ENCODE results near the gene SH3GL1. TPM values are rescaled to one million over a fixed set of nuclear protein-coding genes. Genes with fewer than 3 reads are reported as not detected.

The SH3GL1 gene
- total and polyA plus RNA-seq, 2 experiments from 2014 or later, result 73.1 to 89.5 TPM

DNA sequence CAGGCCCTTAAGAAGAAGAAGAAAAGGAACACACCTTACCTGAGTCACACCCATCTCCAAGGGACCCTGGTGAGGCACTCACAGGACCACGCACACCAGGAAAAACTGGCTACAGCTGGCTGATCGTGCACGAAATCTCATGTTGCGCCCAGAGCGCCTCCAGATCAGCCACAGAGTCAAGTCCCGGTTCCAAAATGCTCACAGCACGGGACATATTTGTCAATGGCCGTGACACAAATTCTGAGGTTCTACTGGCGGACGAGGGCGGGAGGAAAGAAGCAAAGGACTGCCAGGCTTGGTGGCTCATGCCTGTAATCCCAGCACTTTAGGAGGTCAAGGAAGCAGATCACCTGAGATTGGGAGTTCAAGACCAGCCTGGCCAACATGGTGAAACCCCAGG is 21.5 kb downstream of the SH3GL1 start:
- H3K27ac Mint-ChIP-seq, result 0 out of 2 replicates have a peak overlapping the region, but pooled peaks have one; percentile 40

More for the DNA sequence above, 21.5 kb downstream of the SH3GL1 start:
- Histone ChIP-seq H3K27me3 (ENCODE audit: insufficient read depth) (no peaks in the 10 kb centered on the region), H3F3A (replicated peaks; ENCODE audit: low read depth) (0 out of 2 replicates have a peak, but pooled peaks cover 12% of the 10 kb centered on the region), H3K36me3 (ENCODE audit: insufficient read depth) (no peaks in the 10 kb centered on the region), H4K20me1 (replicated peaks; ENCODE audit: insufficient read depth) (peaks cover 34% of the 10 kb centered on the region), H3K9me2 (ENCODE audit: insufficient read depth) (no peaks in the 10 kb centered on the region), H3K4me2 (no peak overlapping the region), H2AFZ (no peak overlapping the region), H3K4me3 (no peak overlapping the region), H3K4me1 (ENCODE audit: insufficient read depth) (peaks cover 29% of the 10 kb centered on the region), H3K27ac (ENCODE audit: low read depth) (no peak overlapping the region; the same call in 1 of the 2 replicates), H3K79me2 (replicated peaks; ENCODE audit: insufficient read depth) (peaks cover 84% of the 10 kb centered on the region)
- Mint-ChIP-seq H3K27me3 (ENCODE audit: insufficient read depth, low read depth, poor library complexity) (peaks cover 25% of the 10 kb centered on the region), H3K9me3 (no peaks in the 10 kb centered on the region), H3K4me3 (no peak overlapping the region), H3K36me3 (ENCODE audit: low read depth) (0 out of 3 replicates have a peak, but pooled peaks cover 5% of the 10 kb centered on the region), H3K4me1 (peaks cover 48% of the 10 kb centered on the region)
- ATAC-seq, result no peak
- TF ChIP-seq ZNF331 (CRISPR knock-in tag; IDR thresholded peaks at IDR 0.05; ENCODE audit: low read depth), result no peak
- TF ChIP-seq CREB1 (CRISPR knock-in tag; IDR thresholded peaks at IDR 0.05; ENCODE audit: low read depth), result no peak
- no peak for TF ChIP-seq EZH2 (IDR thresholded peaks at IDR 0.05; ENCODE audit: low read depth, unreplicated experiment)
- TF ChIP-seq ZNF114 (CRISPR knock-in tag; IDR thresholded peaks at IDR 0.05), result no peak
- TF ChIP-seq POLR2AphosphoS5 (IDR thresholded peaks at IDR 0.05; ENCODE audit: low read depth), result no peak
- TF ChIP-seq, protein P1, sequence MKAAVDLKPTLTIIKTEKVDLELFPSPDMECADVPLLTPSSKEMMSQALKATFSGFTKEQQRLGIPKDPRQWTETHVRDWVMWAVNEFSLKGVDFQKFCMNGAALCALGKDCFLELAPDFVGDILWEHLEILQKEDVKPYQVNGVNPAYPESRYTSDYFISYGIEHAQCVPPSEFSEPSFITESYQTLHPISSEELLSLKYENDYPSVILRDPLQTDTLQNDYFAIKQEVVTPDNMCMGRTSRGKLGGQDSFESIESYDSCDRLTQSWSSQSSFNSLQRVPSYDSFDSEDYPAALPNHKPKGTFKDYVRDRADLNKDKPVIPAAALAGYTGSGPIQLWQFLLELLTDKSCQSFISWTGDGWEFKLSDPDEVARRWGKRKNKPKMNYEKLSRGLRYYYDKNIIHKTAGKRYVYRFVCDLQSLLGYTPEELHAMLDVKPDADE (IDR thresholded peaks at IDR 0.05), result no peak
- TF ChIP-seq, protein P2, sequence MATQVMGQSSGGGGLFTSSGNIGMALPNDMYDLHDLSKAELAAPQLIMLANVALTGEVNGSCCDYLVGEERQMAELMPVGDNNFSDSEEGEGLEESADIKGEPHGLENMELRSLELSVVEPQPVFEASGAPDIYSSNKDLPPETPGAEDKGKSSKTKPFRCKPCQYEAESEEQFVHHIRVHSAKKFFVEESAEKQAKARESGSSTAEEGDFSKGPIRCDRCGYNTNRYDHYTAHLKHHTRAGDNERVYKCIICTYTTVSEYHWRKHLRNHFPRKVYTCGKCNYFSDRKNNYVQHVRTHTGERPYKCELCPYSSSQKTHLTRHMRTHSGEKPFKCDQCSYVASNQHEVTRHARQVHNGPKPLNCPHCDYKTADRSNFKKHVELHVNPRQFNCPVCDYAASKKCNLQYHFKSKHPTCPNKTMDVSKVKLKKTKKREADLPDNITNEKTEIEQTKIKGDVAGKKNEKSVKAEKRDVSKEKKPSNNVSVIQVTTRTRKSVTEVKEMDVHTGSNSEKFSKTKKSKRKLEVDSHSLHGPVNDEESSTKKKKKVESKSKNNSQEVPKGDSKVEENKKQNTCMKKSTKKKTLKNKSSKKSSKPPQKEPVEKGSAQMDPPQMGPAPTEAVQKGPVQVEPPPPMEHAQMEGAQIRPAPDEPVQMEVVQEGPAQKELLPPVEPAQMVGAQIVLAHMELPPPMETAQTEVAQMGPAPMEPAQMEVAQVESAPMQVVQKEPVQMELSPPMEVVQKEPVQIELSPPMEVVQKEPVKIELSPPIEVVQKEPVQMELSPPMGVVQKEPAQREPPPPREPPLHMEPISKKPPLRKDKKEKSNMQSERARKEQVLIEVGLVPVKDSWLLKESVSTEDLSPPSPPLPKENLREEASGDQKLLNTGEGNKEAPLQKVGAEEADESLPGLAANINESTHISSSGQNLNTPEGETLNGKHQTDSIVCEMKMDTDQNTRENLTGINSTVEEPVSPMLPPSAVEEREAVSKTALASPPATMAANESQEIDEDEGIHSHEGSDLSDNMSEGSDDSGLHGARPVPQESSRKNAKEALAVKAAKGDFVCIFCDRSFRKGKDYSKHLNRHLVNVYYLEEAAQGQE (IDR thresholded peaks at IDR 0.05; ENCODE audit: unreplicated experiment), result no peak
- TF ChIP-seq, protein P3, sequence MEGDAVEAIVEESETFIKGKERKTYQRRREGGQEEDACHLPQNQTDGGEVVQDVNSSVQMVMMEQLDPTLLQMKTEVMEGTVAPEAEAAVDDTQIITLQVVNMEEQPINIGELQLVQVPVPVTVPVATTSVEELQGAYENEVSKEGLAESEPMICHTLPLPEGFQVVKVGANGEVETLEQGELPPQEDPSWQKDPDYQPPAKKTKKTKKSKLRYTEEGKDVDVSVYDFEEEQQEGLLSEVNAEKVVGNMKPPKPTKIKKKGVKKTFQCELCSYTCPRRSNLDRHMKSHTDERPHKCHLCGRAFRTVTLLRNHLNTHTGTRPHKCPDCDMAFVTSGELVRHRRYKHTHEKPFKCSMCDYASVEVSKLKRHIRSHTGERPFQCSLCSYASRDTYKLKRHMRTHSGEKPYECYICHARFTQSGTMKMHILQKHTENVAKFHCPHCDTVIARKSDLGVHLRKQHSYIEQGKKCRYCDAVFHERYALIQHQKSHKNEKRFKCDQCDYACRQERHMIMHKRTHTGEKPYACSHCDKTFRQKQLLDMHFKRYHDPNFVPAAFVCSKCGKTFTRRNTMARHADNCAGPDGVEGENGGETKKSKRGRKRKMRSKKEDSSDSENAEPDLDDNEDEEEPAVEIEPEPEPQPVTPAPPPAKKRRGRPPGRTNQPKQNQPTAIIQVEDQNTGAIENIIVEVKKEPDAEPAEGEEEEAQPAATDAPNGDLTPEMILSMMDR (conservative IDR thresholded peaks at IDR 0.05; ENCODE audit: low read depth in 2 of 2), result no peak
- TF ChIP-seq EZH2phosphoT487 (IDR thresholded peaks at IDR 0.05; ENCODE audit: unreplicated experiment), result no peak
- no peak for TF ChIP-seq STAT1 (IDR thresholded peaks at IDR 0.05; ENCODE audit: unreplicated experiment)
- TF ChIP-seq, protein P4, sequence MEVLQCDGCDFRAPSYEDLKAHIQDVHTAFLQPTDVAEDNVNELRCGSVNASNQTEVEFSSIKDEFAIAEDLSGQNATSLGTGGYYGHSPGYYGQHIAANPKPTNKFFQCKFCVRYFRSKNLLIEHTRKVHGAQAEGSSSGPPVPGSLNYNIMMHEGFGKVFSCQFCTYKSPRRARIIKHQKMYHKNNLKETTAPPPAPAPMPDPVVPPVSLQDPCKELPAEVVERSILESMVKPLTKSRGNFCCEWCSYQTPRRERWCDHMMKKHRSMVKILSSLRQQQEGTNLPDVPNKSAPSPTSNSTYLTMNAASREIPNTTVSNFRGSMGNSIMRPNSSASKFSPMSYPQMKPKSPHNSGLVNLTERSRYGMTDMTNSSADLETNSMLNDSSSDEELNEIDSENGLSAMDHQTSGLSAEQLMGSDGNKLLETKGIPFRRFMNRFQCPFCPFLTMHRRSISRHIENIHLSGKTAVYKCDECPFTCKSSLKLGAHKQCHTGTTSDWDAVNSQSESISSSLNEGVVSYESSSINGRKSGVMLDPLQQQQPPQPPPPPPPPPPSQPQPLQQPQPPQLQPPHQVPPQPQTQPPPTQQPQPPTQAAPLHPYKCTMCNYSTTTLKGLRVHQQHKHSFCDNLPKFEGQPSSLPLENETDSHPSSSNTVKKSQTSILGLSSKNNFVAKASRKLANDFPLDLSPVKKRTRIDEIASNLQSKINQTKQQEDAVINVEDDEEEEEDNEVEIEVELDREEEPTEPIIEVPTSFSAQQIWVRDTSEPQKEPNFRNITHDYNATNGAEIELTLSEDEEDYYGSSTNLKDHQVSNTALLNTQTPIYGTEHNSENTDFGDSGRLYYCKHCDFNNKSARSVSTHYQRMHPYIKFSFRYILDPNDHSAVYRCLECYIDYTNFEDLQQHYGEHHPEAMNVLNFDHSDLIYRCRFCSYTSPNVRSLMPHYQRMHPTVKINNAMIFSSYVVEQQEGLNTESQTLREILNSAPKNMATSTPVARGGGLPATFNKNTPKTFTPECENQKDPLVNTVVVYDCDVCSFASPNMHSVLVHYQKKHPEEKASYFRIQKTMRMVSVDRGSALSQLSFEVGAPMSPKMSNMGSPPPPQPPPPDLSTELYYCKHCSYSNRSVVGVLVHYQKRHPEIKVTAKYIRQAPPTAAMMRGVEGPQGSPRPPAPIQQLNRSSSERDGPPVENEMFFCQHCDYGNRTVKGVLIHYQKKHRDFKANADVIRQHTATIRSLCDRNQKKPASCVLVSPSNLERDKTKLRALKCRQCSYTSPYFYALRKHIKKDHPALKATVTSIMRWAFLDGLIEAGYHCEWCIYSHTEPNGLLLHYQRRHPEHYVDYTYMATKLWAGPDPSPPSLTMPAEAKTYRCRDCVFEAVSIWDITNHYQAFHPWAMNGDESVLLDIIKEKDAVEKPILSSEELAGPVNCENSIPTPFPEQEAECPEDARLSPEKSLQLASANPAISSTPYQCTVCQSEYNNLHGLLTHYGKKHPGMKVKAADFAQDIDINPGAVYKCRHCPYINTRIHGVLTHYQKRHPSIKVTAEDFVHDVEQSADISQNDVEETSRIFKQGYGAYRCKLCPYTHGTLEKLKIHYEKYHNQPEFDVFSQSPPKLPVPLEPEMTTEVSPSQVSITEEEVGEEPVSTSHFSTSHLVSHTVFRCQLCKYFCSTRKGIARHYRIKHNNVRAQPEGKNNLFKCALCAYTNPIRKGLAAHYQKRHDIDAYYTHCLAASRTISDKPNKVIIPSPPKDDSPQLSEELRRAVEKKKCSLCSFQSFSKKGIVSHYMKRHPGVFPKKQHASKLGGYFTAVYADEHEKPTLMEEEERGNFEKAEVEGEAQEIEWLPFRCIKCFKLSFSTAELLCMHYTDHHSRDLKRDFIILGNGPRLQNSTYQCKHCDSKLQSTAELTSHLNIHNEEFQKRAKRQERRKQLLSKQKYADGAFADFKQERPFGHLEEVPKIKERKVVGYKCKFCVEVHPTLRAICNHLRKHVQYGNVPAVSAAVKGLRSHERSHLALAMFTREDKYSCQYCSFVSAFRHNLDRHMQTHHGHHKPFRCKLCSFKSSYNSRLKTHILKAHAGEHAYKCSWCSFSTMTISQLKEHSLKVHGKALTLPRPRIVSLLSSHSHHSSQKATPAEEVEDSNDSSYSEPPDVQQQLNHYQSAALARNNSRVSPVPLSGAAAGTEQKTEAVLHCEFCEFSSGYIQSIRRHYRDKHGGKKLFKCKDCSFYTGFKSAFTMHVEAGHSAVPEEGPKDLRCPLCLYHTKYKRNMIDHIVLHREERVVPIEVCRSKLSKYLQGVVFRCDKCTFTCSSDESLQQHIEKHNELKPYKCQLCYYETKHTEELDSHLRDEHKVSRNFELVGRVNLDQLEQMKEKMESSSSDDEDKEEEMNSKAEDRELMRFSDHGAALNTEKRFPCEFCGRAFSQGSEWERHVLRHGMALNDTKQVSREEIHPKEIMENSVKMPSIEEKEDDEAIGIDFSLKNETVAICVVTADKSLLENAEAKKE (CRISPR knock-in tag; IDR thresholded peaks at IDR 0.05), result no peak
- DNase-seq (ENCODE audit: low spot score), result no peak
